Suppressor macrophage treated with lipopolysaccharide for 4 hours (primary cell): Measurements from ENCODE around the gene WNT7A.
"Not testable (repeated sequence)": the region's sequence is repeated elsewhere in the genome, so short reads cannot be mapped to it uniquely, and the experiment has no call there.

Source experiments
- DNase-seq: peaks from one replicate; pipeline ENCODE4 v3.0.0-alpha.2; 2020

Gene WNT7A

DNA sequence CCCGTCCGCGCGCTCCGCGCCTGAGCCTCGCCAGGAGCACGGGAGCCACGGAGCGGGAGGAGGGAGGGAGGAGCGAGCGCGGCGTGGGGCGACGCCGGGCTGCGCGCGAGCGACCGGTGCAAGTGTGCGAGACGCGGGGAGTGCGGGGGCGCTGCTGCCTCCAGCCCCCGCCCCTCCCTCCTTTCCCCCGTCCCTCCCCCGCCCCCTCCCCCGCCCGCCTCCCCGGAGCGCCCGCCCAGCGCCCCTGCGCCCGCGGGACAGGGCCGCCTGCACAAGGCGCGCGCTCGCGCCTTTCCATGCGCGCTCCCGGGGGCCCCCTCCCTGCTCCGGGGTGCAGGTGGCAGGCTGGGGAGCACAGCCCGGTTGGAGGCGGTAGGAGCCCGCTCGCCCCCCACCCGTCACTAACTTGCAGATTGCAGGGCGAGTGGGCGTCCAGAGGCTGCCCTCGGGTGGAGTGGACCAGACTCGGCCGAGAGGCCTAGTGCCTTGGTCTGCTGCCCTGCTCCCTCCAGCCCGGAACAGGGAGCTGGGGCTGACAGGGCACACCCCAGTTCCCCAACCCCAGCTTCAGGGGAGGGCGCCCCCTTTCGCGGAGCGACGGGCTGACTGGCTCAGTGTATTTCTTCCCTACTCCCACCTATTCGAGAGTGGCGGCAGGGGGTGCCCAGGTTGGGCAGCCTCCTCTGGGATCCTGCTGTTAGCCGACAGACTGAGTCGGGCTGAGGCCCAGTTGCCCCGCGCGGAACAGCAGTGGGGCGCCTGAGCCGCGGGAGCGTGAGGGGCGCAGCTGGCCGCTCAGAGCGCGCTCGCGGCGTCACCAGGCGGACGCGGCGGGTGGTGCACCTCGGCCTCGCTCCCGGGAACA is at the start of gene WNT7A:
Gene WNT7A (minus strand): TSS at position 126 of the 865 bp plus-strand sequence. CDS start 255 bp downstream, outside the sequence.
- peak; percentile 19 for DNase-seq

DNA sequence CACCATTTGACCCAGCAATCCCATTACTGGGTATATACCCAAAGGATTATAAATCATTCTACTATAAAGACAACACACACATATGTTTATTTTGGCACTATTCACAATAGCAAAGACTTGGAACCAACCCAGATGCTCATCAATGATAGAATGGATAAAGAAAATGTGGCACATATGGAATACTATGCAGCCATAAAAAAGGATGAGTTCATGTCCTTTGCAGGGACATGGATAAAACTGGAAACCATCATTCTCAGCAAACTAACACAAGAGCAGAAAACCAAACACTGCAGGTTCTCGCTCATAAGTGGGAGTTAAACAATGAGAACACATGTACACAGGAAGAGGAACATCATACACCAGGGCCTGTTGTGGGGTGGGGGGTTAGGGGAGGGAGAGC is 48.9 kb upstream of the WNT7A start:
- not testable (repeated sequence) for DNase-seq

DNA sequence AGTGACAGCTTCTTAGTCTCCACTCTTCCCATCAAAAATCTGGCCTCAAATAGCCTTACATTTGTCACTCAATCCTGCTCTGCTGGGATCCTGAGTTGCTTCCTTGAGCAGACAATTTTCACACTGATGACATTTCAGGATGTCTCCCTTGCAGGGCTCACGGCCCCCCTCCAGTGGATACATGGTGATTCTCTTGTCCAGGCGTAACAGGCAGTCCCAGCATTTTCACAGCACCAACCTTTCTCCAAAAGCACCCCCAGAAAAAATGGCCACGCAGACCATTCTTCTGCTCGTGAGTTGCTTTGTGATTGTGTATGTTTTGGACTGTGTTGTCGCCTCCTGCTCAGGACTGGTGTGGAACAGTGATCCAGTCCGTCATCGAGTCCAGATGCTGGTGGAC is 47.4 kb upstream of the WNT7A start:
- DNase-seq: no peak

DNA sequence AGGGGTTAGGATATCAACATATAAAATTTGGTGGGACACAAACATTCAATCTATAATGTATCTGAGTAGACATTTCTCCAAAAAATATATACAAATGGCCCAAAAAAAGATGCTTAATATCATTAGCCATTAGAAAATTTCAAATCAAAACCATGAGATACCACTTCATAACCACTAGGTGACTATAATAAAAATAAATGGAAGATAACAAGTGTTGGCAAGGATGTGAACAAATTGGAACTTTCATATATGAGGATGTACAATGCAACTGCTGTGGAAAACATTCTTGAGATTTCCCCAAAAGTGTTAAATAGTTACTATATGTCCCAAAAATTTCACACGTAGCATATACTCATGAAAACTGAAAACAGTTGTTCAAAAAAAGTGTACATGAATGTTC is 36.5 kb upstream of the WNT7A start:
- DNase-seq: no peak

DNA sequence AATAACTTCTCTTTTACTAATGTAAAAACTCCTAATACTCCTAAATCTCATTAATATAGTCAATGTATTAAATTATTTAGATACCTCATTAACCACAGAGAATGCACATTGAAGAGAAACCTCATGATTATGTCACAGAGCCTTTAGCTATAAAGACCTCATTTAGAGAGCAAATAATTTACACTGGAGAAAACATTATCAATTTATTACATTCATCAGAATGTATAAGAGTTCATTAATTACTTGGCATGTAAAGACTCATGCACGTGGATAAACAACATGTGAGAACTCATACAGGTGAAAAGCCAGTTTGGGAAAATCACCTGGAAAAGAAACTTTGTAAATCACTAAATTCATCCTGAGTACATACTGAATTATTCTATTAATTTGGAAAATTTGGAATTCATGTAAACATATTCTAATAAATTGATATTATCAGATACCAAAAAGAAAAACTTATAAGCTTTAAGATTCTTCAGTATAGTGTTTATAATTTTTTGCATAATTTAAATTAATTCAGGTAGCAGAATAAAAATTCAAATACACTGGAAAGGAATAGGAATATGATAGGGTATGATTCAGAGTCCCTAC is 22.9 kb upstream of the WNT7A start:
- no peak for DNase-seq

DNA sequence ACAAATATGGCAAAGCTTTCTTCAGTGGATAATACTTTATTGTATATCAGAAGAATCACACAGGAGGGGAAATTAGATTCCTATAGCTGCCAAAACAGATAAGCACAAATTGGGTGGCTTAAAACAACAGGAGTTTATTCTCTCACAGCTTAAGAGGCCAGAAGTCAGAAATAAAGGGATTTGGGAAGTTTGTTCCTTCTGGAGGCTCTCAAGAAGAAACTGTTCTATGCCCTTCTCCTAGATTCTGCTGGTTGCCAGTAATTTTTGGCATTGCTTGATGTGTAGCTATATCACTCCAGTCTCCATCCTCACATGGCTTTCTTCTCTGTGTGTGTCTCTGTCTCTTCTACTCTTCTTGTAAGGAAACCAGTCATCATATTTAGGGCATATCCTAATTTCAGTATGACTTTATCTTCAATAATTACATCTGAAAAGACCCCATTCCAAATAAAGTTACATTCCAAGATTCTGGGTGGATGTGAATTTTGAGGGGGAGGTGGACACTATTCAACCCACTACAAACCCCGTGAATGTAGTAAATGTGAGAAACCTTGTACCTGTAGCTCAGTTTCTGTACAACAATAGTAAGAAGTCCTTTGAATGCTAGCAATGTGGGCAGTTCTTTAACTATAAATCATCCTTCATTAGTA is 22.2 kb upstream of the WNT7A start:
- DNase-seq: no peak

DNA sequence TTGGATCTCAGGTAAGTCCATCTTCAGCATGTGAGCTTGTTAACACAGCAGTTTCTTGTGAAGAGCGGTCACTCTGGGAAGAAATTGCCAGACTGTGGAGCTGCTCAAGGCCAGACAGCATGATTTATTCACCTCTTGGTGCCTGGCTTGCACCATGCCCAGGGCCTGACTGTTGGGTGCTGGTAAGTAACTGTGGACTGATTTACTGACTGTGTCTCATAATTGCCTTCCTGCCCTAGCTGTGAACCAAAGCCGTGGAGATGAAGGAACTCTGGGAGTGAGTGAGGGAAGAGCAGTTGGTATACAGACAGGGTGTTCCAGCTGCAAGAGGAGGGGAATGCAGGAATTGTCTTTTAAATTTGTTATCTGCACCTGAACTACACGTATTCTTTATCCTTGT is 18.5 kb upstream of the WNT7A start:
- DNase-seq: no peak

DNA sequence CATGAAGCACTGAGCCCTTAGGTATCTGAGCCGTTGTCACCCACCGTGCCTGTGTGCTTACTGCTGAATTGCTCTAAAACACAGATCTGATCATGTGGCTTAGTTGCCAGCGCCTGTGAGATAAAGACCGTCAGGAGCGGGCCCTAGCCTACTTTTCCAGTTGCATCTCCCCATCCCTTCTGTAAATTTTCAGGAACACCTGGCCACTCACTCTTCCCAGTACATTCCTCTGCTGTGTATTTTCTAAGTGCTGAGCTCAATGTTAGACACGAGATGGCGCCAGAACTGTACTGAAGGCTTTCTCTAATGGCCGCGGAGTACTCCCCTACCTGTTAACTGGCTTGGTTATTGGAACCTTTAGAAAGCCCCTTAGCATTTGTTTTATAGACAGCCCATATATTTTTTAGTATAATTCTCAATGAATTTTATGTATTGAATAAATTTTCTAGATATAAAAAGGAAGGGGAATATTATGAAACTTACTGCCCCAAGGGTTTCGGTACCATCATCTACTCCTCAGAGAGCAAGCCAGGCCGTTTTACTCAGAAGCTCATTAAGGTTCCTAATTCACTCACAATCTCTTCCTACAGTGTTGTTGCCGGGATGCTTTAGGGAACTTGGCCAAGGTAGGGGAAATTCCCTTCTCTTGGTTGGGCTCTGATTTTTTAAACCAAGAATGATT is 16.7 kb upstream of the WNT7A start:
- DNase-seq: peak; percentile 63

DNA sequence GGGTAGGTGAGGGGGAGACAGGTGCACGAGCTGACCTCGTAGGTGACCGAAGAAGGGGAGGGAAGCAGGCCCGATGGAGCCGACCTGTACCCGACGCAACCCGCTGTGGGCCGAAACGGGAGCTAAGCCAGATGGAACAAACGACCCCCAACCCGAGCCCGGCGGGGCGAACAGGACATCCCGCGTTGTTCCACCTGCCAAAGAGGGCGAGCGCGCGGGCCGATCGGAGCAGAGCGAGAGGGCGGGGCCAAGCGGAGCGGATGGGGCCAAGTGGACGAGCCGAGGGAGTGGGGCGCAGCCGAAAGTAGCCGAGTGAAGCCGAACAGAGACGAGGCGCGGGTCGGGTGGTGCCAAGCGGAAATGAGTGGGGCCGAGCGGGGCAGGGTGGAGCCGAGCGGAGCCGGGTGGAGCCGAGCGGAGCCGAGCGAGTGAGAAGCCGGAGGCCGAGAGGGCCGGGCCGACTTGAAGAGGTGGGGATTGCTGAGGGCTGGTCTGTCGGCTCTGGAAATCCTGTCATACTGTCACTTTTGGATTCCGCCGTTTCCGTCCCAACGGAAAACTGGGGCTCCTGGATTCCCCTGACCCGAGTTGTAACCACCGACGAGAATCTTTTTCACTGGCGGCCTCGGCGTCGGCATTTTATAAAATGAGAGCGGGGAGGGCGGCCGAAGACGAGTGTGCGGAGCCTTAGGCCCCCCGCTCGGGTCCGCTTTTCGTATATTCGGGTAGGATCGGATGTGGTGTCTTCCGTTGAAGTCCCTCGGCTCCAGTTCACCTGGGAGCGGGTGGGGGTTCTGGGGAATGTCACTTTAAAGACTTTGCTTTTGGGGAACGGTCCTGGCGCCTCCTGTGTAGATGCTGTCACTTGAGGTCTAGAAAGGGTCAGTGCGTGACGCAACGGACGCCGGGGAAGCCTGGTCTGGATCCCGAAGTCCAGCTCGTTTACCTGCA is 15.6 kb upstream of the WNT7A start:
- peak; percentile 95 for DNase-seq

DNA sequence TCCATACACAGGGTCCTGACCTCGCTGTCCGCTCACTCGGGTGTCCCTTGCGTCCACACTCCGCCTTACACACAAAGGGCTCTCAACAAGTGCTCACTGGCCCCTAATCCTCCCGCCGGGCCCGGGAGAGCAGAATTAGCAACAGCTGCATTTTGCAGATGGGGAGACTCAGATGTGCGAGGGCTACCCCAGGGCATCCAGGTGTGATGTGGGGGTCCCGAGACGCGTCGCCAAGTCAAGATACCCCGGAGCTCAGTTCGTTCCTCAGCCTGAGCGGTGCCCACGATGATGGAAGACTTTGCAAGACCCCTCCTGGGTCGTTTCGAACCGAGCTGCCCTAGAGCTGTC is 14.9 kb upstream of the WNT7A start:
- DNase-seq: no peak

DNA sequence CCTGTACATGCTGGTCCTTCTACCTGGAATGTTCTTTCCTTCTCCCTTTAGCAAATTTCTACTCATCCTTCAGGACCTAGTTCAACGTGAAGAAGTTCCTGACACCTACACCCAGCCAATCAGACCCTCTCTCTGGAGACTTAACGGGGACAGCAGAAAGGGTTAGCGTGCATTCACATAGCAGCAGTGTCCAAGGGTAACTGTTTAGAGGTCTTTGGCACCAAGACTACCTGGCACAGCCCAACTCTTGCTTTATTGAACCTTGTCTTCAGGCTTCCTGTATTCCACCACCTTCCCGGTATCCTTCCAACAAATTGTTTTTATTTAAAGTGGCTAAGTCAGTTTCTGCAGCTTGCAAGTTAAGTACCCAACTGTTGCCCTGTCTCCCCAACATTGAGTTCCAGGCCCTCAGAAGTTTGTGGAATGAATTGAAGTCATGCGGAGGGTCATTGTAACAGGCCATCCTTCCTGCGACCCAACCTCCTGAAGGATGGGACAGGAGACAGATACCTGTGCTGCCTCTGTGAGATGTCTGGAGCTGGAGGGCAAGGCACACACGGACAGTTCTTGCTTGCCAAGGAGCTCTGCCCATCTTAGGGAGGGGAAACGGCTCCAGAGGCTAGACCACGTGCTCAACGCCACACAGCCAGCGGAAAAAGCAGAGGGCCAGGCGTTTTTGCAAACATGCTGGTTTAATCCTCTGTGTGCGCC is 14.4 kb upstream of the WNT7A start:
- no peak for DNase-seq

DNA sequence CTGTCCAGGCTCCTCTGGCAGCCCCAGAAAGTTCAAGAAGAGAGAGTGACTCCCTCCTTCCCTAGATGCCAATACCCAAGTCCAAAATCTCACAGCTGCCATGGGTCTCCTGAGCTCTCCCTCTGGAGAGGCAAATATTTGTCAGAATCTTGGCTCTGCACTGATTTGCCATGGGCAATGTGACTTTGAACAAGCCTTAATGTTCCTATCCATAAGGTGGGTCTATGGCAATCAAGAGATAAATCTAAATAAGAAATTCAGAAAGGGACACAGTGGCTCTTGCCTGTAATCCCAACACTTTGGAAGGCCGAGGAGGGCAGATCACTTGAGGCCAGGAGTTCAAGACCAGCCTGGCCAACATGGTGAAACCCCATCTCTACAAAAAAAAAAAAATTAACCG is 12.4 kb upstream of the WNT7A start:
- DNase-seq: no peak

DNA sequence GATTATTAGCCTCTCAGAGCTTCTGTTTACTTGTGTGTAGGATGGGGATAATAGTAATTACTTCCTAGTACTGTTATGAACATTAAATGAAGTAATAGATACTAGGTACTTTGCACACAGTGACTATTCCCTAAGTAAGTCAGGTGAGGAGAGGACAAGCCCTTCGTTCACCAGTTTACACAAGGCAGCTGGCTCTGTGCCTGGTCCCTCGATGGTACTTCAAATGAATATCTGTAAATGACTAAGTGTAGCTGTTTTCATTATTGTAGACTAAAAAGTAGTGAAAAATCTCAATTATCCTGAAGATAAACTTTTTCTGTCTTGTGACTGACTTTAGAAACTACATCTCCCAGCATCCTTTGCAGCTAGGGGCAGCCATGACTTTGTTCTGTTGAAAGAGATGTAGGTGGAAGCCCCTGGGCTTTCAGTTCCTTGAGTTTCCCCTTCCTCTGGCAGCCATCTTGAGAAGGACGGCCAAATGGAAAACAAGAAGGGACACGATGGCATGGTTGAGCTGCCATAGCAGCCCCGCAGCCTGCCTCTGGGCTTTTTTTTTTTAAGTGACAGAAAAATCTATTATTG is 11.7 kb upstream of the WNT7A start:
- peak; percentile 33 for DNase-seq

DNA sequence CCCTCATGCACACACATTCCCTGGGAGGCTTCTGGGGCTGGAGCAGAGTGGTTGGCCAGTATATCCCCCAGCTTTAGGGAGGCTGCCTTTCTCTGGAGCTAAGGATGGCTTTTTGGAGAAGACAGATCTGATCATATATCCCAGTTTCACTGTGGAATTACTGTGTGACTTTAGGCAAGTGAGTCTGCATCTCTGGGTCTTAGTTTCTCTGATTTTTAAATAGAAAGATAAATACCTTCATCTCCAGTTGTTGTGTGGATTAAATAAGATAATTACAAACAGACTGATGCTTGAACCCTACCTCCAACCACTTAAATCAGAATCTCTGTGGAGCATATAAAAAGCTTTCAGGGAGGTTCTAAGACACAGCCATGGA is 11.1 kb upstream of the WNT7A start:
- no peak for DNase-seq

DNA sequence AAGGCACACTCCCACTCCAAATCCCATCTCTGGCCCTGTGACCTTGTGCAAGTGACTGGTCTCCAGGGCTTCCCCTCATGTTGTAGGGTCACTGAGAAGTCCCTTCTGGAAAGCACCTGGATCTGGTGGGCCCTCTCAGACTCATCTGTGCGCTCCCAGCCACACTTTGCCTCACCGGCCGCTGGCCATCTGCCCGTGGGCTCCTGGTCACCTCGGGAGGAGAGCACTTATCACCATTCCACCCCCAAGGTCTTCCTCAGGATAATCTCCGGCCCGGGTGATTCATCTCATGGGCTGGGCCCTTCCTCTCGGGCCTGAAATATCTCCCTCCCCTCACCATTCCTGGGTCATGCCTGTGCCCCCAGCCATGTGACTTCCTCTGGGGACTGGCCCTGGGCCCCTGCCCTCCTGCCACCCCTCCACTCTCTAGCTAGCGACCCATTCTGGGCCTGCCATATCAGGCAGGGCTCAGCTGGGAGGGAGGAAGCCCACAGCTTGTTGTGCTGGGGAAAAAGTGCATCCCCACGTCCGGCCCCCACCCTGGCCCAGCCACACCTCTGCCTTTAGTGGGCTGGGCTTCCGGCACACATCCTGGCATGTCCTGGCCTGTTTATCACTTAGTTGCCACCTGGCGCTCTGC is 10.6 kb upstream of the WNT7A start:
- DNase-seq: no peak

DNA sequence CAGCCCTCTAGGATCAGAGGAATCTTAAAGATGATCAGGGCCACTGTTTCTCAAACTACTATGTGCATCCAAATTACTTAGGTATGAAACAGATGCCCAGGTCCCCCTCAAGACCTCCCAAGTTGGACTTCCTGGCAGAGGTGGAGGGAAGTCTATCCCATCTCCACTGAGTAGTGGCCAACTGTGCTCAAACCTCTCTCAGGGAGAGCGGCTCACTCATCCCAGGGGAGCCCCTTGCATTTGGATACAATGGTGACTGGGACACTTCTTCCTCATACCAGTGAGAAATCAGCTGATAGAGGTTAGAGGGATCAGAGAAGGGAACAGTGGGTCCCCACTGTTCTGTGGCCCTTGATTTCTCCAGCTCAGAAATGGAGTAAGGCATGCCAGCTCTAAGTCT is 8.7 kb upstream of the WNT7A start:
- DNase-seq: no peak

DNA sequence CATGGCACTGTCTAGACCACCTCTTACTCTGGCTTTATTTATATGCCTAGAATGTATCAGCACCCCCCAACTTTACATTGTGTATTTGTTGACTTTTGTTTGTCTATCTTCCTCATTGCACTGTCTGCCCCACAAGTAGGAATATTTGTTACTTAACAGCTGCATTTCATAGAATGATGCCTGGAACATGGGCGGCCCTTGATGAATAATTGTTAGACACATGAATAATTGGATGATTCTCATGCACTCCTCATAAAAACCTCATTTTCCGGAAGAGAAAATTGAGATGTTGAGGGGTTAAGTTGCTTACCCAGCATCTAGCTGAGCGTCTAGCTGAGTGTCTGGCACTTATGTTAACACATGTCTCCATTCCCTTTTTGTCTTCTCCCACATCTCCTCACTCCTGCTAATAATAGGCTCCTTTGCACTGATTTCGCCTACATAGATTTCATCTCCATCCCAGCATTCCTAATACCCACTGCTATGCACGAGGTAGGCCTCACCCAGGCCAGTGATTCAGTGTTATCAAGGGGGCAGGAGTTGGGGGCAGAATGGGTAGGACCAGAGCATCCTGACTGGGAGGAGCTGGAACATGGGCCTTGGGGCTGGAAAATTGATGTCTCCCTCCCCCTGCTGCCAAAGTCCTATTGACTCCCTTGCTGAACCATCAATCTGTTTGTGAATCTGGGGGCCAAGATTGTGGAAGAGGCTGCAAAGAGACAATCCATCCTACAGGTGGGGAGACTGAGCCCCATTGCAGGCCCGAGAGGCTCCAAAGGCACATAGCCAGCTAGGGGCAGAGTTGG is 7.8 kb upstream of the WNT7A start:
- no peak for DNase-seq

DNA sequence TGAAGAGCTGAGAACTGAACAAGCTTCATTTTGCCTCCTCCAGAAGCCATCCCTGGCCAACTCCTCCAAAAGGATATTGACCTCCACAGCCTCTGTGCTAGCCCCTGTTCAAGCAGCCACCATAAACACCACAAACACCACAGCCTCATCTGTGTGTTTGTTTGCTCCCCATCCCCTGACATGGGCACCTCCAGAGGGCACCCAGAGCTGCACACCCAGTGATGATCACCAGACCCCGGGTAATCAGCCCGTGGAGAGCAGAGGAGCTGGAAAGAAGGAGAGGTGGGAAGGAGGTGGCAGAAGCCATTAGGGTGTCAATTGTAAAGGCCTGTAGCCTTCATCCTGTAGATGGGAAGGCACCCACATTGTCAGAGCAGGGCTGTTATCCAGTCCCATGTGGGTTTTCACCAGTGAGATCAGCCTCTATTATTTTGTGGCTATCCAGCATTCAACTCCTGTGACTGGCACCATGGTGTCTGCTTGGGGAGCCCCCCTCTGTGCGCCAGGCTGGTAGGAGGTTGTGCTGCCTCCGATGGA is 6.8 kb upstream of the WNT7A start:
- no peak for DNase-seq

DNA sequence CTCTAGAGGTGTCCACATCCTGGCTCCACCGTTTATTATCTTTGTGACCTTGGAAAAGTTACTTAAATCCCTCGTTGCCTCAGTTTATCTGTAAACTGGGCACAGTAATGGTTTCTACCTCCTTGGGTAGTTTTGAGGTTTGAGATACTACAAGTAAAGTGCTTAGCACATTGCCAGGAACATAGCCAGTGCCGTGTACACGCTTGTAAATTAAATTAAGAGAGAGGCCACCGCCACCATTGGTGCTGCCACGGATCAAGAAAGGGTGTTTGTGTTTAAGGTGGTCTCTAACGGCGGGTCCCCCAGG is 5.8 kb upstream of the WNT7A start:
- DNase-seq: no peak
